ENCODE results near the gene WFS1. TPM values are rescaled to one million over a fixed set of nuclear protein-coding genes. Genes with fewer than 3 reads are reported as not detected.

The WFS1 gene
- total RNA-seq, 1 experiment from 2014 or later: 0.89 TPM

Other genes starting within 250 kb of the WFS1 start
- gene JAKMIP1, start 69.3 kb upstream of the WFS1 start, total RNA-seq (2014; rRNA removed; shearing (Covaris generic); ENCODE audit: low replicate concordance): not detected in 2 replicates
- not detected in 2 replicates for gene PPP2R2C, start 202.8 kb downstream of the WFS1 start, total RNA-seq (2014; rRNA removed; shearing (Covaris generic); ENCODE audit: low replicate concordance)

Data from Karpas-422 (cell line).